NT2/D1 (cell line): Measurements from ENCODE around the gene LHFPL6.

Experiments used
- DNase-seq: peaks from one replicate; pipeline ENCODE4 v3.0.0-alpha.2; 2011; ENCODE audit warnings: low read depth, low spot score
- H3K27me3 ChIP-seq: 2 replicates; pipeline ENCODE4 v1.6.0; 2011; ENCODE audit warnings: mild to moderate bottlenecking; ENCODE audit not compliant: insufficient read length, insufficient read depth
- H3K36me3 ChIP-seq: 2 replicates; pipeline ENCODE4 v1.6.1; 2011; ENCODE audit warnings: mild to moderate bottlenecking, low read length, mixed read lengths; ENCODE audit not compliant: insufficient read depth, insufficient read length
- H3K4me1 ChIP-seq: 2 replicates; pipeline ENCODE4 v1.5.1; 2011; ENCODE audit not compliant: insufficient read depth, insufficient read length
- H3K4me3 ChIP-seq: 2 replicates; pipeline ENCODE4 v1.5.1; 2011; ENCODE audit warnings: low read depth; ENCODE audit not compliant: insufficient read length
- H3K9ac ChIP-seq: 2 replicates; pipeline ENCODE4 v1.6.0; 2011; ENCODE audit warnings: low read depth; ENCODE audit not compliant: insufficient read length
- H3K9me3 ChIP-seq: 2 replicates; pipeline ENCODE4 v1.5.1; 2011; ENCODE audit warnings: mild to moderate bottlenecking, low read length; ENCODE audit not compliant: insufficient read depth
- SUZ12 ChIP-seq: IDR thresholded peaks from 2 replicates; pipeline ENCODE4 v1.6.1; 2011; ENCODE audit not compliant: insufficient read length, insufficient read depth; ENCODE audit errors: extremely low read depth
- YY1 ChIP-seq: IDR thresholded peaks from 2 replicates; pipeline ENCODE4 v1.6.1; 2011; ENCODE audit not compliant: insufficient read length, insufficient read depth
- ZNF274 ChIP-seq: IDR thresholded peaks from 2 replicates; pipeline ENCODE4 v1.6.1; 2011; ENCODE audit warnings: mild to moderate bottlenecking, low read depth, low read length

Gene LHFPL6

GRCh38 chr13:39315796-39316195 lies 287.2 kb downstream of the LHFPL6 start:
- no peak for DNase-seq

DNA sequence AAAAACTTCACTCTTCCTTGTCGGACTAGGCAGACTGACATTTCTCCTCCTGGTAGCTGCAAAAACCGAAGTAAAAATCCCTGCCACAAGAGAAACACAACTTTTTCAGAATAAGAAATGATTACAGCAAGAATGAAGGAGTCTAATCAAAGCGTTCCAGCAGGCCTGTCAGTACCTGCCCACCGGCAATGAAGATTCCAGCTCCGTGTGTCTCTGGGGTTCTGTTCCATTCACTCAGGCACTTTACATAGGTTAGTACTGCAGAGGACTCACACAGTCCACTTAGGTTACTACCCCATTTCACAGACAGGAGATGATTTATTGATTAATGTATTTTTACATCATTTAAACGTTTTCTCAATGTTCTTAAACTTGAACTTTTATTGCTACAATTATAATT lies 289.3 kb downstream of the LHFPL6 start:
- H3K27me3 ChIP-seq = no peaks in the 10 kb centered on the region
- TF ChIP-seq YY1 = no peak
- TF ChIP-seq SUZ12 = no peak
- TF ChIP-seq ZNF274 = no peak
- DNase-seq = no peak
- no peaks in the 10 kb centered on the region for H3K36me3 ChIP-seq
- no peak overlapping the region for H3K9ac ChIP-seq
- no peak overlapping the region for H3K4me3 ChIP-seq
- H3K4me1 ChIP-seq = no peaks in the 10 kb centered on the region
- no peaks in the 10 kb centered on the region for H3K9me3 ChIP-seq

More at GRCh38 chr13:39315796-39316195, 287.2 kb downstream of the LHFPL6 start:
- no peaks in the 10 kb centered on the region for H3K9me3 ChIP-seq
- TF ChIP-seq SUZ12 (no peak), YY1 (no peak)
- H3K9ac ChIP-seq = no peak overlapping the region
- H3K27me3 ChIP-seq = no peaks in the 10 kb centered on the region
- no peaks in the 10 kb centered on the region for H3K4me1 ChIP-seq
- H3K4me3 ChIP-seq = no peak overlapping the region
- no peaks in the 10 kb centered on the region for H3K36me3 ChIP-seq

GRCh38 chr13:39312596-39312995 lies 290.4 kb downstream of the LHFPL6 start:
- TF ChIP-seq YY1 = no peak
- Histone ChIP-seq H3K9ac (no peak overlapping the region), H3K4me3 (no peak overlapping the region), H3K4me1 (no peaks in the 10 kb centered on the region), H3K36me3 (no peaks in the 10 kb centered on the region), H3K27me3 (no peaks in the 10 kb centered on the region), H3K9me3 (no peaks in the 10 kb centered on the region)
- DNase-seq = no peak

DNA sequence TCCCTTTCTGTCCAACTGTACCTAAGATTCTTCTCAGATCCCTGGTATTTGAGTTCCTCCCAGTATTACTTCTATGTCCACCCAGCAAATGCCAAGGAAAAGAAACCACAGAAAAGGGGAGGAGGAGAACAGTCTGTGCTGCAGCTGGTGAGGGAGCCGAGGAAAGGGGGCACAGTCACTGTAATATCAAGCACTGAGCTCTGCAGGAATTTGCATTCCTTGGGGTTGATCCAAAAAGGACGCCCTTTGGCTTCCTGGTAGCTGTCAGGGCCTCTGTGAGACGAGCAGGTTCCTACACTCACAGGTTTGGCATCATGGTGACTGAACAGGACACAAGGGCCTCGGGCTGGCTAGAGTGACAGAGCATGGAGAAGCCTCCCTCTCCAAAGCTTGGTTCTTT lies 291.4 kb downstream of the LHFPL6 start:
- no peak for TF ChIP-seq ZNF274
- no peak for TF ChIP-seq YY1
- no peak for TF ChIP-seq SUZ12
- Histone ChIP-seq H3K9me3 (no peaks in the 10 kb centered on the region), H3K4me3 (no peak overlapping the region), H3K27me3 (no peaks in the 10 kb centered on the region), H3K4me1 (no peaks in the 10 kb centered on the region), H3K9ac (no peak overlapping the region), H3K36me3 (no peaks in the 10 kb centered on the region)
- DNase-seq = no peak

DNA sequence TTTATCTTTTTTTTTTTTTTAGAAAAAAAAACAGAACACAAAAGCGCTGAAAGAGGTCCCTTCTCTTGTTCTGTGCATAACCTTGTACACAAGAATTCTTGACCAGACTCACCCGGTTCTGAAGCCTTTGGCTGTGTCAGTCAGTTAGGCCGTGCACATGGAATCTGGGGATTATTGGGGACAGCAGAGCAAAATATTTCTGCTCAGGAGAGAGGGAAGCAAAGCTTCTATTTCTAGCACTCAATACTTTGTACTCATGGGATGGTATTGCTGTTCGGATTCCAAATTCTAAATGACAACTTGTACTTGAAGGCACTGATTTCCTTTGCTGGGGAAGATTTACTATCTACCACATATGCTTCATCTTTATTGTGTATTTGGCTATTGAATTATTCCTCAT lies 292.0 kb downstream of the LHFPL6 start:
- Histone ChIP-seq H3K9me3 (no peaks in the 10 kb centered on the region), H3K9ac (no peak overlapping the region), H3K27me3 (no peaks in the 10 kb centered on the region), H3K4me1 (no peaks in the 10 kb centered on the region), H3K36me3 (no peaks in the 10 kb centered on the region), H3K4me3 (no peak overlapping the region)
- TF ChIP-seq SUZ12 = no peak
- TF ChIP-seq YY1 = no peak
- TF ChIP-seq ZNF274 = no peak
- no peak for DNase-seq

- Histone ChIP-seq H3K9me3 (no peaks in the 10 kb centered on the region), H3K36me3 (no peaks in the 10 kb centered on the region), H3K4me1 (no peaks in the 10 kb centered on the region), H3K9ac (no peak overlapping the region), H3K4me3 (no peak overlapping the region), H3K27me3 (no peaks in the 10 kb centered on the region)
- DNase-seq = no peak
- TF ChIP-seq SUZ12 (no peak), ZNF274 (no peak), YY1 (no peak)
Observed at GRCh38 chr13:39306639-39307589, 296.1 kb downstream of the LHFPL6 start.

GRCh38 chr13:39302820-39303219 lies 300.2 kb downstream of the LHFPL6 start:
- no peak overlapping the region for H3K4me3 ChIP-seq
- no peak overlapping the region for H3K9ac ChIP-seq
- no peaks in the 10 kb centered on the region for H3K27me3 ChIP-seq
- TF ChIP-seq ZNF274 (no peak), SUZ12 (no peak), YY1 (no peak)
- no peaks in the 10 kb centered on the region for H3K36me3 ChIP-seq
- H3K4me1 ChIP-seq = no peaks in the 10 kb centered on the region
- DNase-seq = no peak
- H3K9me3 ChIP-seq = no peaks in the 10 kb centered on the region
